Measurements from ENCODE around the gene HLA-DPA1.

DNA sequence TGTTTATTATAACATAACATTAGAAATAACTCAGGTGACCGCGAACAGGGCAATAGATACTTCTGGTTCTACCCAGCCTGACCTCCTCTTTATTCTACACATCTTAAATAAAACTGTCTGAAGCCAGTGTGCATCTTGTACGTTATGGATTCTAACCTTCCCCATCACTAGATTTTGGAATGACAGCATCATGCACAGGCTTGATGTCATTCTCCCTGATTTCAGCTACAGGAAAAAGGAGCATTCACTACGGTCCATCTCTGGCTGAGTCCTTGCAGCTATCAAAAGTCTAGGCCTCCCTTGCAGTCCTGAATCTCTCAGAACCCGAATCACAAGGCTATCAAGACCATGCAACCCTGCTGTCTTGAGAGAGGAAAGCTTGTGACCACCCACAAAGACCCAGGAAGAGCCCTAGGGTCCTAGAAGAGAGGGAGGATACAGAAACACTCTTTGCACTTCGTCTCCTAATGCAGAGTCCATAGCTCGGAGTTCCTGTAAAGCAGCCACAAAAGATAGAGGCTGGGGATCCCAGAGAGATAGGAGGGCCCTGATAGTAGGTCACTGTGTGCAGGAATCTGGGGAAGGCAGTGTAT, 845 bp downstream of the HLA-DPA1 start:
- TF ChIP-seq POLR2A (IDR thresholded peaks at IDR 0.05) = no peak
- TF ChIP-seq, protein P1, sequence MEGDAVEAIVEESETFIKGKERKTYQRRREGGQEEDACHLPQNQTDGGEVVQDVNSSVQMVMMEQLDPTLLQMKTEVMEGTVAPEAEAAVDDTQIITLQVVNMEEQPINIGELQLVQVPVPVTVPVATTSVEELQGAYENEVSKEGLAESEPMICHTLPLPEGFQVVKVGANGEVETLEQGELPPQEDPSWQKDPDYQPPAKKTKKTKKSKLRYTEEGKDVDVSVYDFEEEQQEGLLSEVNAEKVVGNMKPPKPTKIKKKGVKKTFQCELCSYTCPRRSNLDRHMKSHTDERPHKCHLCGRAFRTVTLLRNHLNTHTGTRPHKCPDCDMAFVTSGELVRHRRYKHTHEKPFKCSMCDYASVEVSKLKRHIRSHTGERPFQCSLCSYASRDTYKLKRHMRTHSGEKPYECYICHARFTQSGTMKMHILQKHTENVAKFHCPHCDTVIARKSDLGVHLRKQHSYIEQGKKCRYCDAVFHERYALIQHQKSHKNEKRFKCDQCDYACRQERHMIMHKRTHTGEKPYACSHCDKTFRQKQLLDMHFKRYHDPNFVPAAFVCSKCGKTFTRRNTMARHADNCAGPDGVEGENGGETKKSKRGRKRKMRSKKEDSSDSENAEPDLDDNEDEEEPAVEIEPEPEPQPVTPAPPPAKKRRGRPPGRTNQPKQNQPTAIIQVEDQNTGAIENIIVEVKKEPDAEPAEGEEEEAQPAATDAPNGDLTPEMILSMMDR (IDR thresholded peaks at IDR 0.05) = no peak
